Fibroblast of mammary gland (primary cell): ENCODE measurements around the gene DMKN.

ENCODE experiments used
- DNase-seq: peaks from one replicate; pipeline ENCODE4 v3.0.0-alpha.2; 2010; ENCODE audit warnings: low read depth
- H3K4me3 ChIP-seq: 2 replicates; pipeline ENCODE4 v1.5.1; 2011; ENCODE audit warnings: low read depth, mild to moderate bottlenecking, low read length, moderate library complexity; ENCODE audit not compliant: control insufficient read depth
- TF ChIP-seq, protein P1 (sequence below): conservative IDR thresholded peaks from 2 replicates; pipeline ENCODE4 v1.5.1; 2011; ENCODE audit warnings: low read depth, low read length, inconsistent platforms; ENCODE audit not compliant: control insufficient read depth, insufficient read depth

DMKN gene

DNA sequence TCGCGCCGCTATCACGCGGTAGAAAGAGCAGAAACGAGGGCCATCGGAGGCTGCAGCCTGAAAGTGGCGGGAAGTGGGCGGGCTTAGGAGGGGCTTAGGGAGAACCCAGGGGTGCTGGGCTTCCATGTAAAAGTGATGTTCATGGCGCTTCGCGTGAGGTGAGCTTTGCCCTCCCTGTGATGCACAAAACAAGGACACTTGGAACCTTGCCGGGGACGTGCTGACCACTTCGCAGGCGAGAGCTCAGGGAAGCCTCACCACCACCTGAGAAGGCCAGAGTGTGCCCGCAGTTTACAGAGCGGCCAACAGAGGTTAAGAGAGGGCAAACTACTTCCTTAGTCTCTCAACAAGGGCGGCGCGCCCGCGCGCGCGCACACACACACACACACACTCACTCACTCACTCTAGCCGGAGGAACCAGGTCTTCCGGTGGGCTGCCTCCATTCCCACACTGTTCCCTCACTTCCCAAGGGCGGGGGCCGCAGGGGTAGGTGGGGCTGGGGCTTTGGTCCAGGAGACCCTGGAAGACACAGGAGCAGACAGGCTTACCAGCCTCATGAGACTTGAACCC is 20.5 kb upstream of the DMKN start:
- TF ChIP-seq, protein P1, sequence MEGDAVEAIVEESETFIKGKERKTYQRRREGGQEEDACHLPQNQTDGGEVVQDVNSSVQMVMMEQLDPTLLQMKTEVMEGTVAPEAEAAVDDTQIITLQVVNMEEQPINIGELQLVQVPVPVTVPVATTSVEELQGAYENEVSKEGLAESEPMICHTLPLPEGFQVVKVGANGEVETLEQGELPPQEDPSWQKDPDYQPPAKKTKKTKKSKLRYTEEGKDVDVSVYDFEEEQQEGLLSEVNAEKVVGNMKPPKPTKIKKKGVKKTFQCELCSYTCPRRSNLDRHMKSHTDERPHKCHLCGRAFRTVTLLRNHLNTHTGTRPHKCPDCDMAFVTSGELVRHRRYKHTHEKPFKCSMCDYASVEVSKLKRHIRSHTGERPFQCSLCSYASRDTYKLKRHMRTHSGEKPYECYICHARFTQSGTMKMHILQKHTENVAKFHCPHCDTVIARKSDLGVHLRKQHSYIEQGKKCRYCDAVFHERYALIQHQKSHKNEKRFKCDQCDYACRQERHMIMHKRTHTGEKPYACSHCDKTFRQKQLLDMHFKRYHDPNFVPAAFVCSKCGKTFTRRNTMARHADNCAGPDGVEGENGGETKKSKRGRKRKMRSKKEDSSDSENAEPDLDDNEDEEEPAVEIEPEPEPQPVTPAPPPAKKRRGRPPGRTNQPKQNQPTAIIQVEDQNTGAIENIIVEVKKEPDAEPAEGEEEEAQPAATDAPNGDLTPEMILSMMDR = no peak
- no peak overlapping the region for H3K4me3 ChIP-seq
- peak; percentile 41 for DNase-seq

DNA sequence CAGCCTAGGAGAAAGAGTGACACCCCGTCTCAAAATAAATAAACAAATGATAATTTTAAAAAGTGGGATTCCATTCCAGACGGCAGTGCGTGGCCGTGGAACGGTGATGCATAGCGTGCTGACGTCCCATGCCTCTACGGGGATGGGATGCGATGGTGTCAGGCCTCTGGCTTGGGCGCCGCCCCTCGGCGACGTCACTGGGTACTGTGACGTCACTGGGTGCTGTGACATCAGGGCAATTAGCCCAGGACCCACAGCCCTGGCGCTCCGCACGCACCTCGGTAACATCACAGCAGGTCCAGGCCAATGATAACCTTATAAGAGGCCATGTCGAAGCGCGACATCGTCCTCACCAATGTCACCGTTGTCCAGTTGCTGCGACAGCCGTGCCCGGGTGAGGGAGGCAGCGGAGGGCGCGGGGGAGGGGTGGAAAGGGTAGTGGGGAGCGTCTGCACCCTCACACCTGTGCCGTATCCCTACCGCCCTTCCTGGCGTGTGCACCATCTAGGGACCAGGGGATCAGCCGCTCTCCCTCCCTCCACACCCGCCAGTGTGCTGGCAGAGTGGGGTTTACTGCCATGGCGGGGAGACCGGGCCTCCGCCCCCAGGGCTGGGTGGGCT is 19.9 kb upstream of the DMKN start, which contains the start of gene GAPDHS:
Gene GAPDHS, plus strand, starts transcription at position 256 of the 621 bp plus-strand sequence. Its CDS starts 72 bp downstream, at position 328.
- no peak for DNase-seq
- TF ChIP-seq, protein P1 = no peak
- H3K4me3 ChIP-seq = no peak within 1 kb of the TSS

DNA sequence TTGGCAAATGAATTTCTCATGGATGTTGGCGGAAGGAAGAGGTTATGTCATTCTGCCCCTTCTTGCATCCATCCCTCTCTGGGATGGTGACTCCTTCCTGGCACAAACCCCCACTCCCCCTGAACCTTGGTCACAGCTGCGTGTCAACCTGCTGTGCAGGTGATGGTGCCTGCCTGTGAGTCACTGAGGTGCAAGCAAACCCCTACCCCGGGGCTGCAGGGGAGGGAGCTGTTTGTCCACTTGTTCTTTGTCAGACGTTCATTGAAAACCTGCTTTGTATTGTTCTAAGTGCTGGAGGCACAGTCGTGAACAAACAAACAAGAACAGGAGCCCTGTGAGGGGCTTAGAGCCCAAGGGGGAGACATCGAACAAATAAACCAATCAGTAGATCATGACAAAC is 17.8 kb upstream of the DMKN start:
- TF ChIP-seq, protein P1 = no peak
- no peak for DNase-seq
- no peak overlapping the region for H3K4me3 ChIP-seq

DNA sequence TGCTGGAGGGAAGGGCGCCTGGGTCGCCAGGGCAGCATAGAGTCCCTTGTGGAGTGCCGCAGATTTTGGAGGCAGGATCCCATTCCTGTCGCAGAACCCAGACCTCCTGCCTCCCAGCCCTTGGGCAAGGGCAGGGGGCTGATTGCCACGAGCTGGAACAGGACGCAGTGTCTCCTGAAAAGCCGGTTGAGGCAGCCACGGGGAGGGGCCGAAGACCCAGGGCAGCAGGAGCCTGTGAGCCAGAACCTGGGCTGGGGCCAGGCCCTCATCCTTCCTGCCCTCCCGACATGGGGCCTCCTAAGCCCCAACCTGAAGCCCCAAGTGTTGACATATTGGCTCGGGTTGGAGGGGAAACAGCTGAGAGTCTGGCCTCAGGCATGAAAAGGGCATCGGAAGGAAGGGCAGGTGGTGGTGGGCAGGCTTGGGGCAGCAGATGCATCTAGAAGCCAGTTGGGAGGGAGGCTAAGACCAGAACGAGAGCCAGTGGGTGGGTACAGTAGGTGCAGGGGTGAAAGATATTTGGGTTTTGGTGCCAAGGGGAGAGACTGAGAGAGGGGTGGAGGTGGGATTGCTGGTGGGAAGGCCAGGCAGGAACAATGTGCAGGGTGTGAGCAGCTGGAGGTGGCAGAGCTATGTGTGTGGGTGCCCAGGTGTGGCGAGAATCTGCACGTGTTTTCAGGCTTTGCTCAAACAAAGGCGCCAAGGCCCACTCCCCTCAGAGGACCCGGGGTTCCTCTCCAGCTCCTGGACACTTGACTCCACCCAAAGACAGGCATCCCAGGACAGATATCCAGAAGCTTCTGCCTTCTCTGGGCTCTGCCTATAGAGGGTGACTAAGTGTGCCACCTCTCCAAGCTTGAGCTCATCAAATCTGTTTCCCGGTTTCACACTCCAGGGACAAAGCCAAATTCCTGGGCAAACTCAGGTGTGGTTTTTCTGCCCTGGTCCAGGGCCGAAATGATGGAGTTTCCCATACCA is 16.1 kb upstream of the DMKN start:
- no peak for DNase-seq
- TF ChIP-seq, protein P1 = no peak
- no peak overlapping the region for H3K4me3 ChIP-seq

DNA sequence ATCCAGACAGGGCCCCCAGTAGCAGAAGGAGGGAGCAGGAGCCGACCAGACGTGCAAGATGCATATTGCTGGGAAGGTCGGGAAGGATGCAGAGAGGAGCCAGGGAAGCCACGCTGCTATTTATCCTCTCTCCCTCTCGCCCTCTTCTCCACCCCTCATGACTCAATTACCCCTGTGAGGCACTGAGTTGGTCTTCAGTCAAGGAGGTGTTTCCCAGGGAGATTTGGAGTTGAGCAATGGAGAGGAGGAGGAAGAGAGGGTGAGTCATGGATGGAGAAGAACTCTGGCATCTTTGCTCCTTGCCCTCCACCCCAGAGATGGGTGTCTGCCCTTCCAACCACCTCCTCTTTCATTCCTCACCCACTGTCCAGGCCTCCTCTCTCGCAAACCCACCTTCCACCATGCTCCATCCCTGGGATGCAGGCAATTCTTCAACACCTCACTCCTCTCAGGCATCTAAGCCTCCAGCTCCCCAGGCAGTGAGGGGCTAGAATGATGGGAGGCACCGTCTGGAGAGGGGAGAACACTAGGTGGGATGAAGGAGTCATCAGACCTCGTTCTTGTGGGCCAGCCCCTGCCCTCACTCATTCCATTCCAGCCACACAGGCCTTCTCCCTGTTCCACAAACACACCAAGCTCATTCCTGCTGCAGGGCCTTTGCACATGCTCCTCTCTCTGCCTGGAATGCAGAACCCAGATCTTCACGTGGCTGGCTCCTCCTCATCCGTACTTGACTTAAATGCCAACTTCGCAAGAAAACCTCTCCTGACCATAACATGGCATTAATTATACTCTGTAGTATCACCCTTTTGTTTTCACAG is 15.0 kb upstream of the DMKN start, which contains the start of gene SBSN:
Gene SBSN, minus strand, starts transcription at position 94 of the 821 bp plus-strand sequence. Its CDS starts 30 bp downstream, at position 64.
- no peak within 1 kb of the TSS for H3K4me3 ChIP-seq
- DNase-seq = peak; percentile 93
- TF ChIP-seq, protein P1 = no peak

DNA sequence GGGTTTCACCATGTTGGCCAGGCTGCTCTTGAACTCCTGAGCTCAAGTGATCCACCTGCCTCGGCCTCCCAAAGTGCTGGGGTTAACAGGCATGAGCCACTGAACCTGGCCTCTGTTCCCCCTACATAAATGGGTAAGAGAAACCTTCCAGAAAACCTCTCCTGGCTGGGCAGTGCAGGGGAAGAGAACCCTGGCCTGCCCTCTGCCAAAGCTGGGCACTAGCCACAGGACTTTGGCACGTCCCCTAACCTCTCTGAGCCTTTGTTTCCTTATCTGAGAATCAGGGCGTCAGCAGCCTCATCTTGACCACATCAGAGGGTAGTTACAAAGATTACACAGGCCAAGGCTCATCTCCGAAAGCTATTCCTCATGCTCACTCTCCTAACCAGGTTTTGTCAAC is 12.4 kb upstream of the DMKN start:
- TF ChIP-seq, protein P1 = no peak
- no peak overlapping the region for H3K4me3 ChIP-seq
- DNase-seq = no peak
